GM18907 (cell line): Measurements from ENCODE around the gene ITGAD.
A peak's percentile ranks its signal among the peaks of the same experiment; 100 is the strongest.

Experiments used
- ATAC-seq: cut with Tn5 transposase; IDR thresholded peaks from one replicate; pipeline ENCODE4 v1.9.1; 2021; ENCODE audit warnings: mild to moderate bottlenecking, moderate library complexity; ENCODE audit not compliant: unreplicated experiment

The ITGAD gene

GRCh38 chr16:31393056-31393455 is at the start of gene ITGAD:
Gene ITGAD (plus strand): TSS chr16:31393335. CDS start chr16:31393361, 26 bp downstream.
- ATAC-seq = no peak

DNA sequence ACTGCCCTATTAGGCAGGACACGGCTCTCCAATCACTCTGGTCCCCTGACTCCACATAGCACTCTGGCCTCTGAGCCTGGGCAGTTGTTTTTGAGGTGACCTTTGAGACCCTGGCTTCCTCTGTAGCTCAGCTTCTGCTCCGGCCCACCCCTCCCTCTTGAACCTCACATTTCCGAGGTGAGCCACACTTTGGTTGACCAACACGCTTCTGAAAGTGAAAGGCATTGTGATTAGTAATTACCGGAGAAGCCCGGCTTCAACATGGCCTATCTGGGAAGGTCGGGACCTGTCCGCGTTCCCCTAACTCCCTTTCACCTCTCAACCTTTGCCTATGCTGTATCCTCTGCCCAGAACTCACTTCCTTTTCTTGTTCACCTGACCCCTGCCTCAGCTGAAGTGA is 48.4 kb upstream of the ITGAD start:
- peak; percentile 95 for ATAC-seq

DNA sequence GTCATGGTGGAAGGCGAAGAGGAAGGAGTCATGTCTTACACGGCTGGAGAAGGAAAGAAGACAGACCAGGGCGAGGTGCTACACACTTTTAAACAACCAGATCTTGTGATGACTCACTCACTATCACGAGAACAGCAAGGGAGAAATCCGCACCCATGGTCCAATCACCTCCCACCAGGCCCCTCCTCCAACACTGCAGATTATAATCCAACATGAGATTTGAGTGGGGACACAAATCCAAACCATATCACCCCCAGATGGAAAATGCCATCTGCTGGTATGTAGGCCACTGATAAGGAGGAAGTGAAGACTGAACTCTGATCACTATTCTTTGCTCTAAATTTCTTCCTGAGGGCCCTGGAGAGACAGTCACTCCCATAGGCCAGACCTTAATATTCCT is 45.7 kb upstream of the ITGAD start:
- ATAC-seq = no peak

DNA sequence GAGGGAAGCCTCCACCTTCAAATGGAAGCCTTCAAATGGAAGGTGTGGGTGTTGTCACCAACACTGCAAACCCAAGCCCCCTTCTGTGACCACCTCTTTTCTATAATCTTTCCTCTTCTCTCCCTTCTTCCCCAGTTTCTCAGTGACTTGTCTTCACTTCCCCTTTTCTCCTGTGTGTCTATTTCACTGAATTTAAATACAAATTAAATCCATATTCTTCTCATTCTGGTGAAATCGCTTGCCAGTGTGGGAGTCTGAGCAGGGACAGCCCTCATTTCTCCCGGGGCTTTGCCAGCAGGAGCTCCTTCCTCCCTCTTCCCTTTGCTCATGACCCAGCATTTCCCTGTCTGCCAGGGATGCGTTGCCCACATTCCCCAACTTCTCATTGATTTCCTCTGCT is 44.6 kb upstream of the ITGAD start:
- no peak for ATAC-seq

DNA sequence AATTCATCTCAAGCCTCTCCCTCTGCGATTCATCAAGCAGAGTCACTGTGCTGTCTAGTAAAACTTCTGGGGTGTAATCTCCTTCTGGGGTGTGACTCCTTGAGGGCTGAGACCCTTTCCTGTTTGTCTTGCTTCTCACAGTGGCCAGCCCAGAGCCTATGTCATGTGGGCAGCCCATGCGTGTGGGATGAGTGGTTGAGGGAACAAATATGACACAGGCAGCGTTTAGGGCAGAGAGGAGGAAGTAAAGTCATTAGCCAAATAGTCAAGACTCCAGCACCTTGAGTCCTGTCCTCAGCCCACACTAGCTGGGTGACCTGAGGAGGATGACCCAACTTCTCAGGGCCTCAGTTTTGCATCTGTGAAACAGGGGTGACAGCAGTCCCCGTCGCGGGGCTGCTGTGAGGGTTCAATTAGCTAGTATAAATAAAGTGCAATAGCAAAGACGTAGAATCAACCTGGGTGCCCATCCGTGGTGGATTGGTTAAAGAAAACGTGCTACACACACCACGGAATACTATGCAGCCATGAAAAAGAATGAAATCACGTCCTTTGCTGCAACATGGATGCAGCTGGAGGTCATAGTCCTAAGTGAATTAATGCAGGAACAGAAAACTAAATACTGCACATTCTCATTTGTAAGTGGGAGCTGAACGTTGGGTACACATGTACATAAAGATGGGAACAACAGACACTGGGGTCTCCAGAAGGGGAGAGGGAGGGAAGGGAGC is 42.7 kb upstream of the ITGAD start:
- no peak for ATAC-seq

- no peak for ATAC-seq
These were observed 41.7 kb upstream of the ITGAD start for GRCh38 chr16:31351246-31351941.

GRCh38 chr16:31351942-31352325 is 41.2 kb upstream of the ITGAD start:
- no peak for ATAC-seq

GRCh38 chr16:31352376-31353115 is 40.6 kb upstream of the ITGAD start:
- no peak for ATAC-seq

GRCh38 chr16:31354394-31355291 is 38.5 kb upstream of the ITGAD start, which contains the start of gene ITGAX:
Gene ITGAX (plus strand): TSS chr16:31355176. CDS start chr16:31355255, 79 bp downstream.
- ATAC-seq = peak; percentile 86

DNA sequence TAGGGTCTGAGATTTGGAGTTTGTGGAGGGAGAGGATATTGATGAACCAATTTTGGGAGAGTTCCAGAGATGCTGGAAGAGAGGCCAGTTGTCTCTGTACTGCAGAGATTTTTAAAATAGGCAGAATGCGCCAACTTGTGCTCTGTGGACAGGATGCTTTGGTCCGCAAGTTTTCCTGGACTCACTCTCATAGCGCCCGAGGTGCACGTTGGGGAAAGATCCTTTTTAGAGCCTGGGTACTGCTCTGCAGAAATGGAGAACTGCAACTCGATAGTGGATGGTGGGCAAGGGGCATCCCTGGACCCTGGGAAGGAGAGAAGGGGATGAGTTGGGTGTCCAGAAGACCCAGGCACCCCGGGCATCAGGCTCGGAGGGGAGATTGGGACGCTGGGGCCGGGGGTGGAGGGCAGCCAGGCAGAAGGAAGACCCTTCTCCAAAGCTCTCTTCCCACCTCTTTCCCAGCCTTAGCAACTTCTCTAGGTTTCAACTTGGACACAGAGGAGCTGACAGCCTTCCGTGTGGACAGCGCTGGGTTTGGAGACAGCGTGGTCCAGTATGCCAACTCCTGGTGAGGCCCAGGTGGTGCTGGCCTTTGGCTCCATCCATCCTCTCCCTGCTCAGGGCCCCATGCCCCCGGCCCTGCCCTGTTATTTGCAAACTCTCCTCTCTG is 37.6 kb upstream of the ITGAD start:
- ATAC-seq = no peak

DNA sequence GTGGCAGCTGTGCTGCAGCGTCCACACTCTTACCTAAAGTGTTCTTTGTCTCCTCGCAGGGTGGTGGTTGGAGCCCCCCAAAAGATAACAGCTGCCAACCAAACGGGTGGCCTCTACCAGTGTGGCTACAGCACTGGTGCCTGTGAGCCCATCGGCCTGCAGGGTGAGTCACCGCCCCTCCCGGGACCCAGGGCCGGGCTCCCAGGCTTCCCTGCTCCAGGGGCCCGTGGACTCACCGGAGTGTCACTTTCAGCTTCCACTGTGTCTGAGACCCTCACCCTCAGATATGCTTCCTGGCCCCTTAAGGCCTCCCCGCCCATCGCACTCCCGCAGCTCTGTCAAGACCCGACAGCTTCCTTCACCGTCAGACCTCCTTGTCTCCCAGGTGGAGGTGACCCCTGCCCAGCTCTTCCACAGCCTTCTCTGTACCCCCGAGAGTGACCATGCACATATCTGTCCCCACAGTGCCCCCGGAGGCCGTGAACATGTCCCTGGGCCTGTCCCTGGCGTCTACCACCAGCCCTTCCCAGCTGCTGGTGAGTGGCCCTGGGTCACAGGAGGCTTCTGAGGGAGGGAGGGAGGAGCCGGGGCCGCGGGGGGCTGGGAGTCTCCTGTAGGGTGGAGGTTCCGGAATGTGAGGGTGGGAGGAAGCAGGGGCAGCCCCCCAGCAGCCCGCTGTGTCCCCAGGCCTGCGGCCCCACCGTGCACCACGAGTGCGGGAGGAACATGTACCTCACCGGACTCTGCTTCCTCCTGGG is 36.4 kb upstream of the ITGAD start:
- ATAC-seq = no peak

DNA sequence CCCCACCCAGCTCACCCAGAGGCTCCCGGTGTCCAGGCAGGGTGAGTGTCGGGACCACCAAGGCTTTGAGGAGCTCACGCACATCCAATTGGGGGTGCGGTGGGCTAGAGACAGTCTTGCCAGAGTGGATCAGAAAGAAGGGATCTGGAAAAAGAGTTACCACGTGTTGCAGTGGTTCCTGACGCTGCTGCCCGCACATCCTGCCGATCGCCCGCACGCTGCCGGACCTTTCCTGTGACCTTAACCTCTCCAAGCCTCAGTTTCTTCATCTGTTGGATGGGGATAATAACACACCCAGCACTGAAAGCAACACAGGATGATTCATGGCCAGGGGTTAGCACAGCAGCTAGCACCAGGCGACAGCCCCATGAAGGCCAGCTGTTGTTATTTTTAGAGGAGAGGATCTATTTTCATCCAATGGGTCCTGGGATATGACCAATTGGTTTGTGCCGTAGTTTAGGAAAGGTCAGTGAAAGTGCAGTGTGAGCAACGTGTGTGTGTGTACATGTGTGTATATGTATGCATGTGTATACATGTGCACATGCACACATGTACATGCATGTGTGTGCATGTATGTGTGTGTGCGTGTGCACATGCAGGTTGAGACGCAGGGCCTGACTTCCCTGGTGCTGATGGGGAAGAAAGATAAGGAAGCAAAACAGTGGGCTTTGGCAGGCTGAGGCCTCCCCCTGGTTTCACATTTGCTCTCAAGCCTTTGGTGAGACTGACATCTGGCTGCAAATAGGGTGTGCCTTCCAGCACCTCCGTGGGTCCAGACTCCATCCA is 35.6 kb upstream of the ITGAD start:
- ATAC-seq = no peak

GRCh38 chr16:31360251-31360650 is 32.9 kb upstream of the ITGAD start:
- ATAC-seq = no peak

DNA sequence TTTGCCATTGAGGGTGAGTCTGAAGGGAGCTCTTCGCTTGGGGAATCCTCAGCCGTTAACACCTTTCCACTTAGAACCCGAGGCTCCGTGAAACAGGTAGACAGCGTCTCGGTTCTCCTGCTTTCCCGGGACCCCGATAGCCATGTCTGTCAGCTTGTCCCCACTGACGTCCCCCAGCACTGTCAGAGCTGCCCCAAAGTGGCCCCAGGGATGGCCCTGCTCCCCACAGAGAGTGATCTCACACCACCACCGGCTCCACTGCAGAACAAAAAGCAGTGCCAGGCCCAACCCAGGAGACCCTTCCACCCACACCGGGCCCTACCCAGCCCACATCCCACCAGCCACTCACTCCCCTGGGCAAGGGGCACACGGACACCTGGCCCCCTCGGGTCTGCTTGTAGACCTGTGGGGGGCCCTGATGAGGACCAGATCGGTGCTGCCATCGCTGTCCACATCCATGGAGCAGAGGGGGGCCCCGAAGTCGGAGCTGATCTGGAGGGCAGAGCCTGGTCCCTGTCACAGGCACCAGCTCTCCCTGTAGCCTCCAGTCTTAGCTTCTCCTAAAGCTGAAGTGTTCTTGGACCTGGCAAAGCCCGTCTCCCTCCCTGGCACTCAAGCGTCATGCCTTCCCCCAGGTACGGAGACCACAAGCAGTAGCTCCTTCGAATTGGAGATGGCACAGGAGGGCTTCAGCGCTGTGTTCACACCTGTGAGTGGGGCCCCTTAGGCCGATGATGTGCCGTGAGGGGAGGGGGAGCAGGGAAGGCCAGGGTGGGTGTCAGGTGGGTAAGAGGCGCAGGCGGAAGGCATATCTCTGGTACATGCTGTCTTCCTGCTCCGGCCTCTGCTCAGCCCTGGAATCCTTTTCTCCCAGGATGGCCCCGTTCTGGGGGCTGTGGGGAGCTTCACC is 31.7 kb upstream of the ITGAD start:
- ATAC-seq = no peak

DNA sequence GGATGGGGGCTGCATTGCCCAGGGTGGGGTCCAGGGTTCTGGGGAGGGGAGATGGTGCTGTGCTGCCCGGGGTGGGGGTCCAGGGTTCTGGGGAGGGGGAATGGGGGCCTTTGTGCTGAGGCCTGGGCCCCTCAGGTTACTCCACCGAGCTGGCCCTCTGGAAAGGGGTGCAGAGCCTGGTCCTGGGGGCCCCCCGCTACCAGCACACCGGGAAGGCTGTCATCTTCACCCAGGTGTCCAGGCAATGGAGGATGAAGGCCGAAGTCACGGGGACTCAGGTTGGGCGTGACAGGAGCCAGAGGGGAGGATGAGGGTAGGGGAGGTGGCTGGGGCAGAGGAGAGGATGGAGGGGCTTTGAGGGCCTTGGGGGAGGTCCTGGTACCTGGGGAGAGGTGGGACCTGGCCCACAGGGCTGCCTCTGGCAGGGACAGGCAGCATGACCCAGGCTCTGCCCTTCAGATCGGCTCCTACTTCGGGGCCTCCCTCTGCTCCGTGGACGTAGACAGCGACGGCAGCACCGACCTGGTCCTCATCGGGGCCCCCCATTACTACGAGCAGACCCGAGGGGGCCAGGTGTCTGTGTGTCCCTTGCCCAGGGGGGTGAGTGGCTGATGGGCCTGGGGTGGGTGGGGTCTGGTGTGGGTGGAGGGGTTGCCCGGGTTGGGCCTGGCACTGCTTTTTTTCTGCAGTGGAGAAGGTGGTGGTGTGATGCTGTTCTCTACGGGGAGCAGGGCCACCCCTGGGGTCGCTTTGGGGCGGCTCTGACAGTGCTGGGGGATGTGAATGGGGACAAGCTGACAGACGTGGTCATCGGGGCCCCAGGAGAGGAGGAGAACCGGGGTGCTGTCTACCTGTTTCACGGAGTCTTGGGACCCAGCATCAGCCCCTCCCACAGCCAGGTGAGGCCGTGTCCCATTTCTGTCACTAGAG is 30.4 kb upstream of the ITGAD start:
- no peak for ATAC-seq

DNA sequence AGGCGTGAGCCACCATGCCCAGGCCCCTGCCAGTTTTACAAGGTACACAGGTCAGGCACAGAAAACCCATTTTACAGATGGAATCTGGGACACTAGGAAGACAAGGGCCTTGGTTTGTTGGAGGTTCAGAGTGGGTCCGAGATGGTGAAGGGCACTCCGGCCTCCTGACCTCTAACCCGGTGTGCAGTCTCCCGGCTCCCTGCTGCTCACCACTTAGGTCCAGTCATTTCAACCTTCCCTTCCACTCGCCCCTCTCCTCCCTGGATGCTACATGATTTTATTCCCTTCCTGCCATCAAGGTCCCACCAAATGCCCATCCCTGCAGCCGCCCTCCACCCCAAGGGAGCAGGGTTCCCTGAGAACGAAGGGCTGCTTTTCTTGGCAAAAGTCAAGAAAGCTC is 29.4 kb upstream of the ITGAD start:
- no peak for ATAC-seq

GRCh38 chr16:31364421-31364820 is 28.7 kb upstream of the ITGAD start:
- ATAC-seq = no peak
